Loucy (cell line): ENCODE data around the gene GABRR1.

ENCODE experiments used
- CTCF ChIP-seq: fragments of 200-600 bp; sonication (generic); conservative IDR thresholded peaks from 2 replicates; pipeline ENCODE4 v1.5.1; 2014; ENCODE audit warnings: mild to moderate bottlenecking, antibody characterized with exemption, low read length
- EZH2phosphoT487 ChIP-seq: fragments of 200-600 bp; IDR thresholded peaks from 2 replicates; pipeline ENCODE4 v1.6.1; 2018; ENCODE audit warnings: antibody characterized with exemption, mild to moderate bottlenecking, moderate library complexity, borderline replicate concordance

GRCh38 chr6:89257781-89258180 lies 40.6 kb upstream of the GABRR1 start:
- no peak for TF ChIP-seq CTCF
- no peak for TF ChIP-seq EZH2phosphoT487
